Jurkat, Clone E6-1 (cell line): ENCODE results near the gene CYTH2. TPM values are rescaled to one million over a fixed set of nuclear protein-coding genes. Genes with fewer than 3 reads are reported as not detected.
A peak's percentile ranks its signal among the peaks of the same experiment; 100 is the strongest.

ENCODE experiments used
- DNase-seq: peaks from one replicate; pipeline ENCODE4 v3.0.0-alpha.2; 2011; ENCODE audit warnings: low read depth, low spot score
- H3K4me3 ChIP-seq: 2 replicates; pipeline ENCODE4 v1.5.1; 2011; ENCODE audit warnings: mild to moderate bottlenecking, low read length, control low read depth, moderate library complexity
- polyA plus RNA-seq: library from polyadenylated mRNA; unstranded; fragments of >200 nt; gene quantifications from one replicate; pipeline ENCODE4 v1.2.1, GENCODE V29; 2012; ENCODE audit warnings: missing spikeins; ENCODE audit not compliant: insufficient read length, insufficient read depth

CYTH2 gene
- 55.2 TPM for polyA plus RNA-seq

GRCh38 chr19:48469289-48469881 is at the start of gene CYTH2:
Gene CYTH2, plus strand, starts transcription at chr19:48469369. Its CDS starts 139 bp downstream, at chr19:48469508.
- H3K4me3 ChIP-seq: peak within 1 kb of the TSS; percentile 76
- peak; percentile 55 for DNase-seq

GRCh38 chr19:48421548-48421947 is 47.6 kb upstream of the CYTH2 start:
- DNase-seq: no peak
- no peak overlapping the region for H3K4me3 ChIP-seq

GRCh38 chr19:48424694-48425219 is 44.4 kb upstream of the CYTH2 start:
- H3K4me3 ChIP-seq: no peak overlapping the region
- no peak for DNase-seq

- H3K4me3 ChIP-seq: no peak overlapping the region
- DNase-seq: no peak
Observed at GRCh38 chr19:48428670-48429069, 40.5 kb upstream of the CYTH2 start.

- no peak for DNase-seq
- H3K4me3 ChIP-seq: no peak overlapping the region
Observed at GRCh38 chr19:48433337-48433736, 35.8 kb upstream of the CYTH2 start.

- no peak for DNase-seq
- no peak overlapping the region for H3K4me3 ChIP-seq
Observed at GRCh38 chr19:48436586-48436985, 32.6 kb upstream of the CYTH2 start.

GRCh38 chr19:48441360-48442050 is 27.7 kb upstream of the CYTH2 start:
- DNase-seq: no peak
- H3K4me3 ChIP-seq: no peak overlapping the region

GRCh38 chr19:48442116-48443035 is 26.8 kb upstream of the CYTH2 start:
- H3K4me3 ChIP-seq: no peak overlapping the region
- no peak for DNase-seq

GRCh38 chr19:48443256-48443655 is 25.9 kb upstream of the CYTH2 start:
- no peak overlapping the region for H3K4me3 ChIP-seq

GRCh38 chr19:48443731-48444128 is 25.4 kb upstream of the CYTH2 start:
- DNase-seq: no peak
- H3K4me3 ChIP-seq: no peak overlapping the region

More at GRCh38 chr19:48443256-48443655, 25.9 kb upstream of the CYTH2 start:
- DNase-seq: no peak

- no peak for DNase-seq
- H3K4me3 ChIP-seq: peak overlapping the region; percentile 98
Observed at GRCh38 chr19:48444129-48444935, 24.8 kb upstream of the CYTH2 start.

GRCh38 chr19:48444936-48445200 is 24.3 kb upstream of the CYTH2 start:
- no peak for DNase-seq
- H3K4me3 ChIP-seq: peak overlapping the region; percentile 98

- DNase-seq: peak; percentile 32
- H3K4me3 ChIP-seq: peak overlapping the region; percentile 98
Observed at GRCh38 chr19:48445256-48445605, 23.9 kb upstream of the CYTH2 start.

GRCh38 chr19:48445606-48446481 is 23.3 kb upstream of the CYTH2 start, which contains the start of gene GRWD1:
Gene GRWD1, plus strand, starts transcription at chr19:48445983. Its CDS starts 23 bp downstream, at chr19:48446006.
- H3K4me3 ChIP-seq: peak within 1 kb of the TSS; percentile 98
- DNase-seq: peak; percentile 99

GRCh38 chr19:48446579-48446978 is 22.6 kb upstream of the CYTH2 start:
- no peak for DNase-seq
- H3K4me3 ChIP-seq: peak overlapping the region; percentile 98

GRCh38 chr19:48448563-48448962 is 20.6 kb upstream of the CYTH2 start:
- no peak for DNase-seq
- no peak overlapping the region for H3K4me3 ChIP-seq

GRCh38 chr19:48450441-48450840 is 18.7 kb upstream of the CYTH2 start:
- no peak overlapping the region for H3K4me3 ChIP-seq
- no peak for DNase-seq

GRCh38 chr19:48450863-48451262 is 18.3 kb upstream of the CYTH2 start:
- DNase-seq: no peak
- H3K4me3 ChIP-seq: no peak overlapping the region
